Gastrocnemius medialis (tissue), 4 donors: Measurements from ENCODE around the gene PLCB1. TPM values are rescaled to one million over a fixed set of nuclear protein-coding genes. Genes with fewer than 3 reads are reported as not detected.

ENCODE experiments used
- ATAC-seq, 2 donors: fragments of 150-250 bp; one replicate each; pipeline ENCODE4 v1.9.1; 2016
- DNase-seq, 2 donors: peaks; one replicate each; pipeline ENCODE4 v3.0.0-alpha.2; 2019
- H3K27ac ChIP-seq, 4 donors: fragments of 200-600 bp; sonication (generic); 1 replicate in 1 of 4; 2 replicates in 3 of 4; pipeline ENCODE4 v1.5.1; 2016 to 2018; ENCODE audit warnings: mild to moderate bottlenecking in 2 of 4, moderate library complexity in 1 of 4
- H3K27me3 ChIP-seq, 3 donors: fragments of 200-600 bp; sonication (generic) in 2 of 3; 1 replicate in 1 of 3; 2 replicates in 2 of 3; pipeline versions ENCODE4 v1.5.1 to v1.6.0; 2016 to 2019; ENCODE audit warnings: mild to moderate bottlenecking in 1 of 3, moderate library complexity in 1 of 3
- H3K36me3 ChIP-seq, 2 donors: fragments of 200-600 bp; sonication (generic) in 1 of 2; one replicate each; pipeline ENCODE4 v1.5.1; 2017 to 2018
- H3K4me1 ChIP-seq, 2 donors: fragments of 200-600 bp; sonication (generic) in 1 of 2; one replicate each; pipeline ENCODE4 v1.5.1; 2016 to 2017; ENCODE audit warnings: mild to moderate bottlenecking in 2 of 2
- H3K4me3 ChIP-seq, 4 donors: fragments of 200-600 bp; sonication (generic) in 3 of 4; 1 replicate in 1 of 4; 2 replicates in 3 of 4; pipeline ENCODE4 v1.5.1; 2016 to 2019; ENCODE audit warnings: mild to moderate bottlenecking in 2 of 4
- H3K9me3 ChIP-seq, 3 donors: fragments of 200-600 bp; sonication (generic) in 2 of 3; 1 replicate in 1 of 3; 2 replicates in 2 of 3; pipeline ENCODE4 v1.5.1; 2016 to 2019
- POLR2A ChIP-seq, 2 donors: fragments of 450-650 bp; IDR thresholded peaks; one replicate each; pipeline ENCODE4 v1.6.1; 2017; ENCODE audit warnings: antibody characterized with exemption in 2 of 2, mild to moderate bottlenecking in 2 of 2, moderate library complexity in 2 of 2
- in situ Hi-C, 4 donors: fragments of 200-750 bp; cut with MboI; loops; one replicate each; pipeline versions ENCODE4 v1.15.0 to v1.8.0; 2017; ENCODE audit warnings: low sequenced_read_pairs in 4 of 4
- intact Hi-C: fragments of 100-400 bp; cut with DNase I; formaldehyde crosslinking; loops from one replicate; pipeline ENCODE4 v1.15.1; 2023; ENCODE audit warnings: low total_unique reads
- total RNA-seq, 4 donors: library from RNA; depleted of rRNA; stranded (reverse); fragments of >200 nt; gene quantifications; one replicate each; pipeline versions ENCODE4 v1.1.0 to v1.2.3, GENCODE V29; 2016
- TF ChIP-seq, protein P1 (sequence below), 5 experiments: fragments of 450-650 bp in 3 of 5; fragments of 200-600 bp in 2 of 5; sonication (generic) in 2 of 5; IDR thresholded peaks in 4 of 5; conservative IDR thresholded peaks in 1 of 5; 1 replicate in 4 of 5; 2 replicates in 1 of 5; pipeline ENCODE4 v1.5.1; 2016 to 2019; ENCODE audit warnings: antibody characterized with exemption in 5 of 5, mild to moderate bottlenecking in 3 of 5, moderate library complexity in 3 of 5

PLCB1 gene
- total RNA-seq, 4 donors from 2014 or later: 4.1 to 10.0 (median 7.6) TPM

DNA sequence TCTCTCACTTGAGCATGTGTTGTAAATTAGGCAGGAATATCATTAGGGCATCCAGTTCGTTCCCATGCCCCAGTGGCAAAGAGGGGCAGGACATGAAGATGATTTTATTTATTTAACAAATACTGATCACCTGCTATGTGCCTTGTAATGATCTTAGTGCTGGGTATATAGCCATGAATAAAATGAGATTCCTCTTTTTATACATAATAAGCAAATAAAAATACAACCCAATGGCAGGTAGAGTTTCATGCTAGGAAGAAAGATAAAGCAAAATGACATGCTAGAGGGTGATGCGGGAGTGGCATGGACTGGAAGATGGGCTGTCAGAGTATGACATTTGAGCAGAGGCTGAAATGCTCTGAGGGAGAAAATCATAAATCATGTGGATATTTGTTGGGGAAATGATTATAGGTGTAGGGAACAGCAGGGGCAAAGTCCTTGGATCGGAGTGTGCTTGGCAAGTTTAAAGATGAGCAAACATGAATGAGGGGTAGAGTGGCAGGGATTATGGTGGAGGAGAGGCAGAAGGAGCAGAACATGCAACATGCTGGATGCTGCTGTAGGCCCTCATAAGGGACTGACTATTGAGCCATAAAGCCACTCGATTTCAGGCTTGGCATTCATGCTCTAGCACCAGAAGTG is 342.1 kb downstream of the PLCB1 start:
- Histone ChIP-seq H3K4me3 (no peak overlapping the region), H3K9me3 (no peaks in the 10 kb centered on the region), H3K4me1 (peaks cover 9 to 20% of the 10 kb centered on the region in 2 donors), H3K36me3 (no peaks in the 10 kb centered on the region), H3K27me3 (no peaks in the 10 kb centered on the region), H3K27ac (no peak overlapping the region)
- intact Hi-C loops (no loop called here), in situ Hi-C loops (no loop called here)
- no peak for ATAC-seq
- no peak for DNase-seq
- TF ChIP-seq, protein P1, sequence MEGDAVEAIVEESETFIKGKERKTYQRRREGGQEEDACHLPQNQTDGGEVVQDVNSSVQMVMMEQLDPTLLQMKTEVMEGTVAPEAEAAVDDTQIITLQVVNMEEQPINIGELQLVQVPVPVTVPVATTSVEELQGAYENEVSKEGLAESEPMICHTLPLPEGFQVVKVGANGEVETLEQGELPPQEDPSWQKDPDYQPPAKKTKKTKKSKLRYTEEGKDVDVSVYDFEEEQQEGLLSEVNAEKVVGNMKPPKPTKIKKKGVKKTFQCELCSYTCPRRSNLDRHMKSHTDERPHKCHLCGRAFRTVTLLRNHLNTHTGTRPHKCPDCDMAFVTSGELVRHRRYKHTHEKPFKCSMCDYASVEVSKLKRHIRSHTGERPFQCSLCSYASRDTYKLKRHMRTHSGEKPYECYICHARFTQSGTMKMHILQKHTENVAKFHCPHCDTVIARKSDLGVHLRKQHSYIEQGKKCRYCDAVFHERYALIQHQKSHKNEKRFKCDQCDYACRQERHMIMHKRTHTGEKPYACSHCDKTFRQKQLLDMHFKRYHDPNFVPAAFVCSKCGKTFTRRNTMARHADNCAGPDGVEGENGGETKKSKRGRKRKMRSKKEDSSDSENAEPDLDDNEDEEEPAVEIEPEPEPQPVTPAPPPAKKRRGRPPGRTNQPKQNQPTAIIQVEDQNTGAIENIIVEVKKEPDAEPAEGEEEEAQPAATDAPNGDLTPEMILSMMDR (IDR thresholded peaks at IDR 0.05 in 4 of 5, conservative IDR thresholded peaks at IDR 0.05 in 1 of 5): no peak
- no peak for TF ChIP-seq POLR2A (IDR thresholded peaks at IDR 0.05)

DNA sequence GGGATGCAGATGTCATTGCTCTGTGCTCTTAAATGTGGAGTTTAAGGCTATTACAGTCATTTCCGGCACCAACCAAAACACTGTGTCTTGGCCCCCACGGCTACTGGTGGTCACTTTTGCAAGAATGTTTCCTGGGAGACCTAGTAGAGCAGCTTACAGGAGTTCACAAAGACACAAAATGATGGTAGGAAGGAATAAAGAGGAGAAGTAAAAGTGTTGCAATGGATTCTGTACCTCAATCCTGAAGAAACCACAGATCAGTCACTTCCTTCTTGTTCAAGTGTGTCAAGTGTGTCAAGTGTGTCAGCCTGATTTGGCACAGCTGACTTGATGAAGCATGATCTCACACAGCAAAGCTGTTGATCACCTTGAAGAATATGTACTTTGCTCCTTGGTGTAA is 344.0 kb downstream of the PLCB1 start:
- H3K36me3 ChIP-seq: no peaks in the 10 kb centered on the region
- ATAC-seq (no peak), DNase-seq (no peak)
- intact Hi-C loops (no loop called here), in situ Hi-C loops (no loop called here)
- no peak overlapping the region for H3K27ac ChIP-seq
- no peak for TF ChIP-seq POLR2A (IDR thresholded peaks at IDR 0.05)
- TF ChIP-seq, protein P1 (IDR thresholded peaks at IDR 0.05 in 4 of 5, conservative IDR thresholded peaks at IDR 0.05 in 1 of 5): no peak
- H3K4me1 ChIP-seq: peaks cover 9 to 20% of the 10 kb centered on the region in 2 donors
- no peaks in the 10 kb centered on the region for H3K9me3 ChIP-seq
- no peak overlapping the region for H3K4me3 ChIP-seq
- no peaks in the 10 kb centered on the region for H3K27me3 ChIP-seq

DNA sequence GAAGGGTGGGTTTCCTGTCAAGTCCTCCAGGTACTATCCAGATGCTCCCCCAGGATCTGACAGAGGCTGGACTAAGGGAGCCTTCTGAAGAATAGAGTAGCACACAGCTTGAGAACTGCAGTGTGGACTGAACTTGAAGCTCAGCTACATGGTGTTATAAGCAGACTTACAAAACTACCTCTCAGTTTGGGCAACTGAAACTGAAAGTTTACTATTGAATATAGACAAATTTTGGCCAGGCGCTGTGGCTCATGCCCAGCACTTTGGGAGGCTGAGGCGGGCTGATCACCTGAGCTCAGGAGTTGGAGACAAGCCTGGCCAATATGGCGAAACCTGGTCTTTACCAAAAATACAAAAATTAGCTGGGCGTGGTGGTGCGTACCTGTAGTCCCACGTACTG is 348.5 kb downstream of the PLCB1 start:
- no peak for TF ChIP-seq POLR2A (IDR thresholded peaks at IDR 0.05)
- no peaks in the 10 kb centered on the region for H3K27me3 ChIP-seq
- intact Hi-C loops: no loop called here

DNA sequence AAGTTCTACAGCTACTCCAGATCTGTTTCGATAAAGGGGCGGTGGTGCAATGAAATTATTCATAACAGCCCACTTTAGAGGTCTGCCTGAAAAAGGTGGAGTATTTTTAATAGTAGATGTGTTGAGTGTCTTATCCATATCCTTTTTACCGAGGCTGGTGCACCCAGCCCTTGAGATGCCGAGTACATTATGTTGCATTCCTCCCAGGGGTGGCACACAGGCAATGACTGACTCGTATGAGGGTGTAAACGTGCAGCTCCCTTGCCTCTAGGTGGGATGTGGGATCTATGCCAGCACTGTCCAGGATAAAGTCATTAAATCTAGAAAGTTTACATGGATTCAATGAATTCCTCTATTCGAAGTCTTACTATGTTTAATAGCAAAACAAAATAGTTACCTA is 355.6 kb downstream of the PLCB1 start:
- DNase-seq (no peak), ATAC-seq (no peak)
- peaks cover 4 to 13% of the 10 kb centered on the region in 2 donors for H3K4me1 ChIP-seq
- H3K27me3 ChIP-seq: no peaks in the 10 kb centered on the region
- no peaks in the 10 kb centered on the region for H3K36me3 ChIP-seq
- in situ Hi-C loops: no loop called here
- intact Hi-C loops: no loop called here
- H3K4me3 ChIP-seq: no peak overlapping the region
- TF ChIP-seq POLR2A (IDR thresholded peaks at IDR 0.05): no peak
- TF ChIP-seq, protein P1 (IDR thresholded peaks at IDR 0.05 in 4 of 5, conservative IDR thresholded peaks at IDR 0.05 in 1 of 5): no peak
- no peaks in the 10 kb centered on the region for H3K9me3 ChIP-seq
- no peak overlapping the region for H3K27ac ChIP-seq

More for the DNA sequence above, 348.5 kb downstream of the PLCB1 start:
- H3K4me1 ChIP-seq: no peaks in the 10 kb centered on the region
- no peak overlapping the region for H3K27ac ChIP-seq
- H3K4me3 ChIP-seq: no peak overlapping the region
- H3K9me3 ChIP-seq: no peaks in the 10 kb centered on the region
- no peak for DNase-seq
- no peak for ATAC-seq
- in situ Hi-C loops: no loop called here
- H3K36me3 ChIP-seq: no peaks in the 10 kb centered on the region

DNA sequence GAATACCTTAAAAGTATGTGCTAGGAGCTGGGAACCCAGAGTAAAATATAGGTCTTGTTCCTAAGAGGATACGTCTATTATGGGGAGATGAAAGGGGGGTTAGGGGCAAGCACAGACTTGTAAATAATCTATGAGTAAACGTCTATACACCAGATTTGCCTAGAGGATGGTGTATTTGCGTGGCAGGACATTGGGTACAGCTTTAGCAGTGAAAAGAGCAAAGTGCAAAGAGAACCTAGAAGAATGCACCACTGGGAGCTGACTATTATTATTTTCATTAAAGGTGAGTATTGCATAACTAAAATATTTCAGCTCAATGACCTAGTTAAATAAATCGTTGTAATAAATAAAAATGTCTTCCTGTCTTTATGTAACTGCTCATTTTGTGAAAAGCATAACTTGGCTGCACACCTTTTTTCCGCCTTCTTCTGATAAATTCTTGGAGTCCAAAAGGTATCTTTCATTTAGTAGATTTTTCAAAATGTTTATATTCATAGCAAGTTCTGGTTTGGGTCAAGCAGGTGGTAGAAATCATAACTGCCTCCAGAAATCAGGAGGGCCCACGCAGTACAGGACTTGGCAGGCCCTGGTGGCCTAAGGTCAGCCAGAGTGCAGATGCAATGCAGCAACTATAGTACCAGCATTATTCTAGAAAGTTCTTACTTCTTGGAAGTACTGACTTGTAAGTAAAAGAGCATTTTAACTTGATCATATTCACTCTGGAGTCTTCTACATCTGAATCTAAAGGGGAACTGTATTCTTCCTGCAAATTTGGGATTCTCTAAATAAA is 357.2 kb downstream of the PLCB1 start:
- Histone ChIP-seq H3K27ac (no peak overlapping the region), H3K27me3 (no peaks in the 10 kb centered on the region), H3K36me3 (no peaks in the 10 kb centered on the region), H3K4me1 (peaks cover 4 to 13% of the 10 kb centered on the region in 2 donors), H3K4me3 (no peak overlapping the region), H3K9me3 (no peaks in the 10 kb centered on the region)
- no peak for DNase-seq
- intact Hi-C loops (no loop called here), in situ Hi-C loops (no loop called here)
- no peak for TF ChIP-seq POLR2A (IDR thresholded peaks at IDR 0.05)
- TF ChIP-seq, protein P1 (IDR thresholded peaks at IDR 0.05 in 4 of 5, conservative IDR thresholded peaks at IDR 0.05 in 1 of 5): no peak
- no peak for ATAC-seq
